Measurements from ENCODE around the gene HORMAD1.

DNA sequence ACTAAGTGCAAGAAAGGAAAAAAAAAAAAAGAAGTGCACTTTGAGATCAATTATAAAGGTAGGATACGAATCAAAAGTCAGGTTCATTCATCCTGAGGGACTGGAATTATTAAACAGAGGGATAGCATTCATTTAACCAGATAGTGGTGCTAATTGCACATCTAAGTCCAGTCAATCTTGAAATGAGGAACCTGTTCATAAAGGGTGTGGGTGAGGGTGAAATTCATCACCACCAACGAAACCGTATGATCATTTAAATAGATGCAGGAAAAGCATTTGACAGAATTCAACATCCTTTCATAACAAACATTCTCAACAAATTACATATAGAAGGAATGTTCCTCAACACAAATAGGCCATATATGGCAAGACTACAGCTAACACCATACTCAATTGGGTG lies 39.3 kb upstream of the HORMAD1 start:
- TF ChIP-seq, protein P1, sequence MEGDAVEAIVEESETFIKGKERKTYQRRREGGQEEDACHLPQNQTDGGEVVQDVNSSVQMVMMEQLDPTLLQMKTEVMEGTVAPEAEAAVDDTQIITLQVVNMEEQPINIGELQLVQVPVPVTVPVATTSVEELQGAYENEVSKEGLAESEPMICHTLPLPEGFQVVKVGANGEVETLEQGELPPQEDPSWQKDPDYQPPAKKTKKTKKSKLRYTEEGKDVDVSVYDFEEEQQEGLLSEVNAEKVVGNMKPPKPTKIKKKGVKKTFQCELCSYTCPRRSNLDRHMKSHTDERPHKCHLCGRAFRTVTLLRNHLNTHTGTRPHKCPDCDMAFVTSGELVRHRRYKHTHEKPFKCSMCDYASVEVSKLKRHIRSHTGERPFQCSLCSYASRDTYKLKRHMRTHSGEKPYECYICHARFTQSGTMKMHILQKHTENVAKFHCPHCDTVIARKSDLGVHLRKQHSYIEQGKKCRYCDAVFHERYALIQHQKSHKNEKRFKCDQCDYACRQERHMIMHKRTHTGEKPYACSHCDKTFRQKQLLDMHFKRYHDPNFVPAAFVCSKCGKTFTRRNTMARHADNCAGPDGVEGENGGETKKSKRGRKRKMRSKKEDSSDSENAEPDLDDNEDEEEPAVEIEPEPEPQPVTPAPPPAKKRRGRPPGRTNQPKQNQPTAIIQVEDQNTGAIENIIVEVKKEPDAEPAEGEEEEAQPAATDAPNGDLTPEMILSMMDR (IDR thresholded peaks at IDR 0.05), result no peak
- no peak for TF ChIP-seq EZH2 (IDR thresholded peaks at IDR 0.05; ENCODE audit: borderline replicate concordance, insufficient read depth, low read depth, low read length, poor library complexity, severe bottlenecking)

Measured in B cell (primary cell).